Neuronal stem cell (in vitro differentiated cells): ENCODE data around the gene GRIA1.

Experiments
- DNase-seq: peaks from one replicate; pipeline ENCODE4 v3.0.0-alpha.2; 2013; ENCODE audit warnings: low spot score
- H2AFZ ChIP-seq: one replicate; pipeline ENCODE4 v1.6.1; 2013; ENCODE audit warnings: mild to moderate bottlenecking, low read length, inconsistent platforms
- H2AK5ac ChIP-seq: 2 replicates; pipeline ENCODE4 v1.6.1; 2013; ENCODE audit warnings: low read depth, mild to moderate bottlenecking, inconsistent platforms, low read length, moderate library complexity, mixed read lengths
- H2BK120ac ChIP-seq: 2 replicates; pipeline ENCODE4 v1.6.1; 2013; ENCODE audit warnings: low read depth, mild to moderate bottlenecking, inconsistent platforms, low read length, moderate library complexity, mixed read lengths
- H2BK12ac ChIP-seq: one replicate; pipeline ENCODE4 v1.6.1; 2013; ENCODE audit warnings: low read length, inconsistent platforms
- H2BK15ac ChIP-seq: 2 replicates; pipeline ENCODE4 v1.6.1; 2013; ENCODE audit warnings: mild to moderate bottlenecking, low read length, inconsistent platforms, mixed read lengths
- H2BK5ac ChIP-seq: one replicate; pipeline ENCODE4 v1.6.1; 2013; ENCODE audit warnings: inconsistent platforms, mild to moderate bottlenecking, low read length, moderate library complexity
- H3K14ac ChIP-seq: one replicate; pipeline ENCODE4 v1.6.1; 2013; ENCODE audit warnings: low read length, inconsistent platforms
- H3K18ac ChIP-seq: 2 replicates; pipeline ENCODE4 v1.6.1; 2013; ENCODE audit warnings: low read length, inconsistent platforms
- H3K23ac ChIP-seq: 2 replicates; pipeline ENCODE4 v1.6.1; 2013; ENCODE audit warnings: low read depth, mild to moderate bottlenecking, mixed read lengths, low read length, inconsistent platforms; ENCODE audit not compliant: poor library complexity
- H3K27ac ChIP-seq: replicated peaks from 3 replicates; pipeline ENCODE4 v1.5.1; 2013; ENCODE audit warnings: low read length, inconsistent platforms
- H3K27me3 ChIP-seq, 3 experiments: 2 replicates each; pipeline ENCODE4 v1.6.1; 2013; ENCODE audit warnings: low read length in 3 of 3, mild to moderate bottlenecking in 2 of 3, inconsistent platforms in 1 of 3, low read depth in 1 of 3, mixed read lengths in 1 of 3, moderate library complexity in 1 of 3; ENCODE audit not compliant: control insufficient read depth in 3 of 3, insufficient read depth in 3 of 3
- H3K36me3 ChIP-seq, 2 donors: replicated peaks in 1 of 2; 2 replicates each; pipeline ENCODE4 v1.6.1; 2013; ENCODE audit warnings: low read length in 2 of 2; ENCODE audit not compliant: control insufficient read depth in 2 of 2, insufficient read depth in 2 of 2
- H3K4ac ChIP-seq: 2 replicates; pipeline ENCODE4 v1.6.1; 2013; ENCODE audit warnings: inconsistent platforms, mild to moderate bottlenecking, low read length, moderate library complexity
- H3K4me1 ChIP-seq, 2 donors: 1 replicate in 1 of 2; 2 replicates in 1 of 2; pipeline ENCODE4 v1.6.1; 2013; ENCODE audit warnings: low read length in 2 of 2, low read depth in 1 of 2; ENCODE audit not compliant: control insufficient read depth in 2 of 2, insufficient read depth in 1 of 2
- H3K4me2 ChIP-seq: one replicate; pipeline ENCODE4 v1.6.1; 2013; ENCODE audit warnings: mild to moderate bottlenecking, low read length, inconsistent platforms; ENCODE audit not compliant: insufficient read depth, poor library complexity, severe bottlenecking
- H3K4me3 ChIP-seq, 2 donors: 2 replicates each; pipeline ENCODE4 v1.5.1; 2013; ENCODE audit warnings: low read length in 2 of 2, mild to moderate bottlenecking in 2 of 2, inconsistent platforms in 1 of 2, moderate library complexity in 1 of 2
- H3K79me1 ChIP-seq: one replicate; pipeline ENCODE4 v1.6.1; 2013; ENCODE audit warnings: low read depth, mild to moderate bottlenecking, inconsistent platforms, low read length, moderate library complexity
- H3K9ac ChIP-seq: one replicate; pipeline ENCODE4 v1.6.1; 2013; ENCODE audit warnings: mild to moderate bottlenecking, low read depth, low read length, inconsistent platforms; ENCODE audit not compliant: poor library complexity
- H3K9me3 ChIP-seq, 2 donors: replicated peaks in 1 of 2; 2 replicates each; pipeline versions ENCODE3 to v1.6.1; 2013; ENCODE audit warnings: low read length in 2 of 2, mild to moderate bottlenecking in 2 of 2, inconsistent platforms in 1 of 2, low read depth in 1 of 2, mixed read lengths in 1 of 2, moderate library complexity in 1 of 2; ENCODE audit not compliant: control insufficient read depth in 2 of 2, insufficient read depth in 1 of 2
- H4K8ac ChIP-seq: one replicate; pipeline ENCODE4 v1.6.1; 2013; ENCODE audit warnings: low read depth, mild to moderate bottlenecking, inconsistent platforms, low read length, moderate library complexity
- H4K91ac ChIP-seq: one replicate; pipeline ENCODE4 v1.6.1; 2013; ENCODE audit warnings: low read length, low read depth, mild to moderate bottlenecking, inconsistent platforms; ENCODE audit not compliant: poor library complexity
- WGBS, 2 donors: extraction: QIAGEN DNeasy Blood & Tissue Kit; methylation state at CpG; one replicate each; pipeline ENCODE4 v1.1.7; 2013; ENCODE audit warnings: missing lambda C conversion rate in 2 of 2, mixed read lengths in 1 of 2; ENCODE audit not compliant: insufficient read length in 2 of 2, insufficient replicate concordance in 1 of 2; ENCODE audit errors: extremely low coverage in 2 of 2; 5-methylcytosine and 5-hydroxymethylcytosine counted together

Gene GRIA1

DNA sequence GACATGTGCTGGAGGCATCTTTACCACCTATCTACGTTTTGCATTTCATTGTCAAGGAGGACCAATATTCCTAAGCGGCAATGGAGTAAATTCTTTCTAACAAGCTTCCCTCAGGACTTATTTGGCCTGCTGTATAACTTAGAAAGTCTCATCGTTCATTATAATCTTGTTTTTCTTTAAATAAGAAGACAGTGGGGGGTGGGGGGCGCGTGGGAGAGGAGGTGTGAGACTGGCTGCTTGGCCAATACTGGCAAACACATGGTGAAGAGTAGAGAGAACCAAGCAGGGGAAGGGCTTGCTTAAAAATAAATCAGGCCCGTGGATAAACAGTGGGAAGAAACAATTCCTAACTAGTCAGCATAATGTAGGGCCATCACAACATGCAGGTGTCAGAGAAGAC is 217.2 kb downstream of the GRIA1 start:
- H4K8ac ChIP-seq, result no peak overlapping the region
- no peak for DNase-seq
- no peak overlapping the region for H3K27ac ChIP-seq

DNA sequence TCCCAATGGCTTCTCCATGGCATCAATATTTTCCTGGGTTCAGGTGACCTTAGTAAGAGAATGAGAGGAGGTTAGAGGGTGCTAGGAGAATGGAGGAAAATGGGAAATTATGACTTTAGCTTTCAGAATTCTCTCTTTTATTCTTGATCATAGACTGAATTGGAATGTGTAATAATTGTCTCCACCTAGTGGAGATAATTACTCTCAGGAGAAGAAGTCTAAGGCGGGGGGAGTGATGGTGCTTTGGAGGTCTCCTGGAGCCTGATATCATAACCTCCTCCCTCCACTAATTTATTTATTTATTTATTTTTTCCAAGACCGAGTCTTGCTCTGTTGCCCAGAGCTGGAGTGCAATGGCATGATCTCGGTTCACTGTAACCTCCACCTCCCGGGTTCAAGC is 221.3 kb downstream of the GRIA1 start:
- peaks cover 2 to 7% of the 10 kb centered on the region in 2 donors for H3K4me1 ChIP-seq
- no peak overlapping the region for H4K91ac ChIP-seq
- H3K14ac ChIP-seq, result no peak overlapping the region
- no peak overlapping the region for H2AK5ac ChIP-seq
- H4K8ac ChIP-seq, result no peak overlapping the region
- no peak overlapping the region for H2BK120ac ChIP-seq
- no peak overlapping the region for H3K4me3 ChIP-seq
- H3K27ac ChIP-seq, result no peak overlapping the region
- WGBS, 2 donors, result no CpG with 5 or more reads among the region's 4 CpGs
- H3K23ac ChIP-seq, result no peak overlapping the region
- H3K79me1 ChIP-seq, result no peaks in the 10 kb centered on the region
- H2AFZ ChIP-seq, result no peak overlapping the region
- DNase-seq, result no peak
- no peak overlapping the region for H3K4me2 ChIP-seq
- H3K18ac ChIP-seq, result no peak overlapping the region
- no peaks in the 10 kb centered on the region for H3K9me3 ChIP-seq
- H2BK12ac ChIP-seq, result no peak overlapping the region
- H2BK15ac ChIP-seq, result no peak overlapping the region
- no peak overlapping the region for H2BK5ac ChIP-seq
- no peaks in the 10 kb centered on the region for H3K27me3 ChIP-seq
- no peak overlapping the region for H3K9ac ChIP-seq
- no peak overlapping the region for H3K4ac ChIP-seq
- no peaks in the 10 kb centered on the region for H3K36me3 ChIP-seq

More for the DNA sequence above, 217.2 kb downstream of the GRIA1 start:
- no peak overlapping the region for H3K23ac ChIP-seq
- no peak overlapping the region for H2BK120ac ChIP-seq
- H3K27me3 ChIP-seq, result no peaks in the 10 kb centered on the region
- H4K91ac ChIP-seq, result no peak overlapping the region
- no peak overlapping the region for H3K4me3 ChIP-seq
- no CpG with 5 or more reads among the region's 6 CpGs for WGBS, 2 donors
- H2BK5ac ChIP-seq, result no peak overlapping the region
- no peaks in the 10 kb centered on the region for H3K79me1 ChIP-seq
- H3K9me3 ChIP-seq, result no peaks in the 10 kb centered on the region
- H3K4me2 ChIP-seq, result no peak overlapping the region
- H3K36me3 ChIP-seq, result no peaks in the 10 kb centered on the region
- H2AFZ ChIP-seq, result no peak overlapping the region
- H3K18ac ChIP-seq, result no peak overlapping the region
- no peak overlapping the region for H2BK12ac ChIP-seq
- H3K14ac ChIP-seq, result no peak overlapping the region
- H2AK5ac ChIP-seq, result no peak overlapping the region
- no peak overlapping the region for H3K9ac ChIP-seq
- peaks cover 0 to 1% of the 10 kb centered on the region in 2 donors for H3K4me1 ChIP-seq
- H2BK15ac ChIP-seq, result no peak overlapping the region
- H3K4ac ChIP-seq, result no peak overlapping the region

GRCh38 chr5:153712946-153713345 is 222.5 kb downstream of the GRIA1 start:
- Histone ChIP-seq H3K27me3 (no peaks in the 10 kb centered on the region), H3K18ac (no peak overlapping the region), H4K91ac (no peak overlapping the region), H2BK120ac (no peak overlapping the region), H3K4me3 (no peak overlapping the region), H2AFZ (no peak overlapping the region), H2AK5ac (no peak overlapping the region), H3K14ac (no peak overlapping the region), H2BK15ac (no peak overlapping the region), H3K9ac (no peak overlapping the region), H2BK12ac (no peak overlapping the region), H3K23ac (no peak overlapping the region), H3K4ac (no peak overlapping the region), H3K4me1 (peaks cover 2 to 7% of the 10 kb centered on the region in 2 donors), H2BK5ac (no peak overlapping the region), H3K9me3 (no peaks in the 10 kb centered on the region), H3K79me1 (no peaks in the 10 kb centered on the region), H3K36me3 (no peaks in the 10 kb centered on the region), H3K27ac (no peak overlapping the region), H3K4me2 (no peak overlapping the region), H4K8ac (no peak overlapping the region)
- no CpG with 5 or more reads among the region's 3 CpGs for WGBS, 2 donors
- DNase-seq, result no peak

- no peak overlapping the region for H3K4ac ChIP-seq
- H3K23ac ChIP-seq, result no peak overlapping the region
- no peak for DNase-seq
- no peak overlapping the region for H3K4me2 ChIP-seq
- WGBS, 2 donors, result no CpG with 5 or more reads among the region's 8 CpGs
- no peak overlapping the region for H3K9ac ChIP-seq
- H2AFZ ChIP-seq, result no peak overlapping the region
- no peak overlapping the region for H3K4me3 ChIP-seq
- H4K91ac ChIP-seq, result no peak overlapping the region
- no peaks in the 10 kb centered on the region for H3K27me3 ChIP-seq
- no peak overlapping the region for H2BK5ac ChIP-seq
- H3K9me3 ChIP-seq, result no peaks in the 10 kb centered on the region
- no peak overlapping the region for H3K18ac ChIP-seq
- no peak overlapping the region for H2BK12ac ChIP-seq
- no peak overlapping the region for H4K8ac ChIP-seq
- no peak overlapping the region for H3K27ac ChIP-seq
- H3K79me1 ChIP-seq, result no peaks in the 10 kb centered on the region
- peaks cover 2 to 7% of the 10 kb centered on the region in 2 donors for H3K4me1 ChIP-seq
- no peak overlapping the region for H2BK120ac ChIP-seq
- H3K14ac ChIP-seq, result no peak overlapping the region
- no peak overlapping the region for H2AK5ac ChIP-seq
- no peaks in the 10 kb centered on the region for H3K36me3 ChIP-seq
- no peak overlapping the region for H2BK15ac ChIP-seq
Measured at GRCh38 chr5:153713943-153714342, 223.5 kb downstream of the GRIA1 start.
